Subcutaneous adipose tissue (tissue), 4 donors: ENCODE measurements around the gene GXYLT2. TPM values are rescaled to one million over a fixed set of nuclear protein-coding genes. Genes with fewer than 3 reads are reported as not detected.

ENCODE experiments used
- CTCF ChIP-seq: fragments of 450-650 bp; IDR thresholded peaks from one replicate; pipeline ENCODE4 v1.5.1; 2016; ENCODE audit warnings: low read depth, mild to moderate bottlenecking, control low read depth, antibody characterized with exemption, moderate library complexity
- total RNA-seq, 4 donors: library from RNA; depleted of rRNA; stranded (reverse); fragments of >200 nt; gene quantifications; one replicate each; pipeline ENCODE4 v1.1.0, GENCODE V29; 2016

The GXYLT2 gene
- total RNA-seq, 4 donors from 2014 or later, result 1.5 to 10.2 (median 4.4) TPM

GRCh38 chr3:72916250-72916649, 28.4 kb downstream of the GXYLT2 start:
- no peak for TF ChIP-seq CTCF

GRCh38 chr3:72919520-72919919, 31.7 kb downstream of the GXYLT2 start:
- TF ChIP-seq CTCF, result no peak

- no peak for TF ChIP-seq CTCF
Measured at GRCh38 chr3:72924055-72924454, 36.2 kb downstream of the GXYLT2 start.

- TF ChIP-seq CTCF, result no peak
Measured at GRCh38 chr3:72930754-72931153, 42.9 kb downstream of the GXYLT2 start.

GRCh38 chr3:72932416-72932815, 44.6 kb downstream of the GXYLT2 start:
- no peak for TF ChIP-seq CTCF

GRCh38 chr3:72938471-72939265, 50.8 kb downstream of the GXYLT2 start:
- no peak for TF ChIP-seq CTCF

GRCh38 chr3:72941245-72941644, 53.4 kb downstream of the GXYLT2 start:
- no peak for TF ChIP-seq CTCF
